LNCAP (cell line): ENCODE data around the gene CCDC106.

Experiments
- TF ChIP-seq, protein P1 (sequence below): fragments of 450-650 bp; IDR thresholded peaks from 2 replicates; pipeline ENCODE4 v1.5.1; 2017; ENCODE audit warnings: mild to moderate bottlenecking

Gene CCDC106

GRCh38 chr19:55615543-55616394 is 32.2 kb upstream of the CCDC106 start:
- TF ChIP-seq, protein P1, sequence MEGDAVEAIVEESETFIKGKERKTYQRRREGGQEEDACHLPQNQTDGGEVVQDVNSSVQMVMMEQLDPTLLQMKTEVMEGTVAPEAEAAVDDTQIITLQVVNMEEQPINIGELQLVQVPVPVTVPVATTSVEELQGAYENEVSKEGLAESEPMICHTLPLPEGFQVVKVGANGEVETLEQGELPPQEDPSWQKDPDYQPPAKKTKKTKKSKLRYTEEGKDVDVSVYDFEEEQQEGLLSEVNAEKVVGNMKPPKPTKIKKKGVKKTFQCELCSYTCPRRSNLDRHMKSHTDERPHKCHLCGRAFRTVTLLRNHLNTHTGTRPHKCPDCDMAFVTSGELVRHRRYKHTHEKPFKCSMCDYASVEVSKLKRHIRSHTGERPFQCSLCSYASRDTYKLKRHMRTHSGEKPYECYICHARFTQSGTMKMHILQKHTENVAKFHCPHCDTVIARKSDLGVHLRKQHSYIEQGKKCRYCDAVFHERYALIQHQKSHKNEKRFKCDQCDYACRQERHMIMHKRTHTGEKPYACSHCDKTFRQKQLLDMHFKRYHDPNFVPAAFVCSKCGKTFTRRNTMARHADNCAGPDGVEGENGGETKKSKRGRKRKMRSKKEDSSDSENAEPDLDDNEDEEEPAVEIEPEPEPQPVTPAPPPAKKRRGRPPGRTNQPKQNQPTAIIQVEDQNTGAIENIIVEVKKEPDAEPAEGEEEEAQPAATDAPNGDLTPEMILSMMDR: no peak

- TF ChIP-seq, protein P1: no peak
Measured at GRCh38 chr19:55616395-55616875, 31.6 kb upstream of the CCDC106 start.

DNA sequence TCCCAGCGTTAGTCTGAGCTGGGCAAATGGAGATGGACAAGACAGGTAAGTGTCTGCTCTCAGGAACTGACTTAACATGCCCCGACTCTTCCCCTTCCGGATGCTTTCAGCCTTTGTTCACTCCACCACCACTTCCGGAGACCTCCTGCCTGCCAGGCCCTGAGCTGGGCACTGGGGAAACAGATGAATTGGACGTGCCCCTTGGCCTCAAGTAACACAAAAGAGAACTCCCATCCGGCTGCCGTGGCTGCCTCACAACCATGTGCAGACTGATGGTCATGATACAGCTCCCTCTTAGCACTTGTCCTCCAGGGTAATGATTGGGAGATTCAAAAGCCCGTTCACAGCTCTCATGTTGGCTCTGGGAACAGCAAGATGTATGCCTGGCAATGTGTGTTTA is 30.6 kb upstream of the CCDC106 start:
- TF ChIP-seq, protein P1: no peak

- TF ChIP-seq, protein P1: no peak
Measured at GRCh38 chr19:55618426-55618825, 29.6 kb upstream of the CCDC106 start.

GRCh38 chr19:55619286-55619685 is 28.7 kb upstream of the CCDC106 start:
- TF ChIP-seq, protein P1: no peak

GRCh38 chr19:55620410-55621204 is 27.4 kb upstream of the CCDC106 start:
- TF ChIP-seq, protein P1: no peak

GRCh38 chr19:55621205-55621672 is 26.8 kb upstream of the CCDC106 start:
- TF ChIP-seq, protein P1: no peak
